NCI-H2171 (cell line): ENCODE results near the gene SGF29.
"Not testable (repeated sequence)": the region's sequence is repeated elsewhere in the genome, so short reads cannot be mapped to it uniquely, and the experiment has no call there.

Experiments used
- DNase-seq: peaks from one replicate; lab custom pipeline; 2025; lab: John Stamatoyannopoulos, UW

Gene SGF29

GRCh38 chr16:28532940-28533647, 20.6 kb upstream of the SGF29 start:
- no peak for DNase-seq

- DNase-seq: no peak
These were observed 19.0 kb upstream of the SGF29 start for GRCh38 chr16:28534542-28535373.

GRCh38 chr16:28537076-28537475, 16.6 kb upstream of the SGF29 start:
- peak; percentile 14 for DNase-seq

- DNase-seq: no peak
These were observed 15.6 kb upstream of the SGF29 start for GRCh38 chr16:28537964-28538732.

GRCh38 chr16:28538733-28539596, 14.8 kb upstream of the SGF29 start, which contains the start of gene NUPR1:
Gene NUPR1, minus strand, starts transcription at chr16:28538974. Its CDS starts 67 bp downstream, at chr16:28538907.
- no peak for DNase-seq

GRCh38 chr16:28540346-28540745, 13.4 kb upstream of the SGF29 start:
- DNase-seq: no peak

GRCh38 chr16:28542646-28543045, 11.1 kb upstream of the SGF29 start:
- no peak for DNase-seq

- no peak for DNase-seq
These were observed 10.6 kb upstream of the SGF29 start for GRCh38 chr16:28543072-28543471.

GRCh38 chr16:28544998-28545397, 8.7 kb upstream of the SGF29 start:
- DNase-seq: no peak

GRCh38 chr16:28545964-28546363, 7.8 kb upstream of the SGF29 start:
- not testable (repeated sequence) for DNase-seq

- no peak for DNase-seq
These were observed 7.1 kb upstream of the SGF29 start for GRCh38 chr16:28546626-28547025.

- no peak for DNase-seq
These were observed 5.4 kb upstream of the SGF29 start for GRCh38 chr16:28548306-28548802.

GRCh38 chr16:28549301-28549899, 4.3 kb upstream of the SGF29 start:
- DNase-seq: no peak

GRCh38 chr16:28554634-28555423, 1.1 kb downstream of the SGF29 start:
- no peak for DNase-seq

GRCh38 chr16:28555561-28555960, 1.8 kb downstream of the SGF29 start:
- no peak for DNase-seq

- no peak for DNase-seq
These were observed 3.2 kb downstream of the SGF29 start for GRCh38 chr16:28556914-28557320.

- DNase-seq: no peak
These were observed 4.7 kb downstream of the SGF29 start for GRCh38 chr16:28558456-28558855.

GRCh38 chr16:28561557-28562187, 8.0 kb downstream of the SGF29 start:
- DNase-seq: no peak

- no peak for DNase-seq
These were observed 8.5 kb downstream of the SGF29 start for GRCh38 chr16:28562199-28562598.

GRCh38 chr16:28563218-28563617, 9.5 kb downstream of the SGF29 start:
- no peak for DNase-seq
